Gastroesophageal sphincter (tissue), 4 donors: ENCODE measurements around the gene VPS26B. TPM values are rescaled to one million over a fixed set of nuclear protein-coding genes. Genes with fewer than 3 reads are reported as not detected.

ENCODE experiments used
- ATAC-seq: fragments of 150-250 bp; one replicate; pipeline ENCODE4 v1.9.1; 2016; ENCODE audit warnings: mild to moderate bottlenecking, moderate library complexity
- H3K27ac ChIP-seq, 4 donors: fragments of 200-600 bp; sonication (generic) in 3 of 4; 1 replicate in 3 of 4; 2 replicates in 1 of 4; pipeline ENCODE4 v1.5.1; 2016 to 2019
- H3K27me3 ChIP-seq: fragments of 200-600 bp; sonication (generic); one replicate; pipeline ENCODE4 v1.5.1; 2019
- H3K36me3 ChIP-seq, 2 donors: fragments of 200-600 bp; sonication (generic); one replicate each; pipeline ENCODE4 v1.5.1; 2019; ENCODE audit warnings: control low read depth in 1 of 2
- H3K4me1 ChIP-seq, 3 donors: fragments of 200-600 bp; sonication (generic); 1 replicate in 2 of 3; 2 replicates in 1 of 3; pipeline ENCODE4 v1.5.1; 2016 to 2019; ENCODE audit warnings: control low read depth in 2 of 3
- H3K4me3 ChIP-seq, 2 donors: fragments of 200-600 bp; sonication (generic); one replicate each; pipeline ENCODE4 v1.5.1; 2019; ENCODE audit warnings: mild to moderate bottlenecking in 1 of 2, moderate library complexity in 1 of 2
- H3K9me3 ChIP-seq, 3 donors: fragments of 200-600 bp; sonication (generic); one replicate each; pipeline ENCODE4 v1.5.1; 2017 to 2019; ENCODE audit warnings: control low read depth in 2 of 3
- EP300 ChIP-seq: sonication (generic); formaldehyde crosslinking; IDR thresholded peaks from one replicate; pipeline ENCODE4 v1.6.1; 2017; ENCODE audit warnings: antibody characterized with exemption, mild to moderate bottlenecking
- POLR2A ChIP-seq, 2 donors: fragments of 450-650 bp; IDR thresholded peaks; one replicate each; pipeline ENCODE4 v1.6.1; 2017; ENCODE audit warnings: antibody characterized with exemption in 2 of 2, mild to moderate bottlenecking in 2 of 2, moderate library complexity in 1 of 2
- POLR2AphosphoS5 ChIP-seq: sonication (generic); formaldehyde crosslinking; IDR thresholded peaks from one replicate; pipeline ENCODE4 v1.6.1; 2017; ENCODE audit warnings: antibody characterized with exemption
- WGBS, 2 donors: methylation state at CpG; one replicate each; pipeline ENCODE4 v1.1.5; 2018; ENCODE audit warnings: low coverage in 1 of 2; 5-methylcytosine and 5-hydroxymethylcytosine counted together
- total RNA-seq, 4 donors: library from RNA; depleted of rRNA; stranded (reverse); fragments of >200 nt; gene quantifications; one replicate each; pipeline ENCODE4 v1.1.0, GENCODE V29; 2016
- TF ChIP-seq, protein P1 (sequence below), 4 experiments: fragments of 200-600 bp in 2 of 4; fragments of 450-650 bp in 2 of 4; sonication (generic) in 1 of 4; IDR thresholded peaks; one replicate each; pipeline ENCODE4 v1.5.1; 2017 to 2019; ENCODE audit warnings: antibody characterized with exemption in 4 of 4, mild to moderate bottlenecking in 2 of 4, moderate library complexity in 2 of 4

The VPS26B gene
- total RNA-seq, 4 donors from 2014 or later, result 27.6 to 56.4 (median 45.0) TPM

DNA sequence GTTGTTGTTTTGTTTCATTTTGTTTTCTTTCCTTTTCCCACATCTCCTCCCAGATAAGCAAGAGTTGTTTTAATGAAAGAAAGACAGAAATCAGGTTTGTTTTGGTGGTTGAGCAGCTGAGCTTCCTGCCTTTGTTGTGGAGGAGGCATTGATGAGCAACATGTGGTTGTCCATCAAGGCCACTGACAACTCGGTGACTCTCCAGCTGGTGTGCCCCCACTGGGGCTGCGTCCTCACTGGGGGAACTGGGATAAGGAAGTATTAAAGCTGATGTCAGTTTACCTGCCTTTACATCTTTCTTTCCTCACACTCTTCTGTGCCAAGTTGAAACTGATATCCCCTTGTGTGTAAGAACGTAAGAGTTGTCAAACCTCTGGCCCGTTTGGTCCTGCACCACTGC is 5.9 kb downstream of the VPS26B start:
- no peak overlapping the region for H3K4me3 ChIP-seq
- H3K4me1 ChIP-seq, result peaks cover 0 to 47% (median 15%) of the 10 kb centered on the region in 3 donors
- TF ChIP-seq, protein P1, sequence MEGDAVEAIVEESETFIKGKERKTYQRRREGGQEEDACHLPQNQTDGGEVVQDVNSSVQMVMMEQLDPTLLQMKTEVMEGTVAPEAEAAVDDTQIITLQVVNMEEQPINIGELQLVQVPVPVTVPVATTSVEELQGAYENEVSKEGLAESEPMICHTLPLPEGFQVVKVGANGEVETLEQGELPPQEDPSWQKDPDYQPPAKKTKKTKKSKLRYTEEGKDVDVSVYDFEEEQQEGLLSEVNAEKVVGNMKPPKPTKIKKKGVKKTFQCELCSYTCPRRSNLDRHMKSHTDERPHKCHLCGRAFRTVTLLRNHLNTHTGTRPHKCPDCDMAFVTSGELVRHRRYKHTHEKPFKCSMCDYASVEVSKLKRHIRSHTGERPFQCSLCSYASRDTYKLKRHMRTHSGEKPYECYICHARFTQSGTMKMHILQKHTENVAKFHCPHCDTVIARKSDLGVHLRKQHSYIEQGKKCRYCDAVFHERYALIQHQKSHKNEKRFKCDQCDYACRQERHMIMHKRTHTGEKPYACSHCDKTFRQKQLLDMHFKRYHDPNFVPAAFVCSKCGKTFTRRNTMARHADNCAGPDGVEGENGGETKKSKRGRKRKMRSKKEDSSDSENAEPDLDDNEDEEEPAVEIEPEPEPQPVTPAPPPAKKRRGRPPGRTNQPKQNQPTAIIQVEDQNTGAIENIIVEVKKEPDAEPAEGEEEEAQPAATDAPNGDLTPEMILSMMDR (IDR thresholded peaks at IDR 0.05), result no peak
- TF ChIP-seq POLR2A (IDR thresholded peaks at IDR 0.05) (no peak), POLR2AphosphoS5 (no peak)
- peaks cover 0 to 21% of the 10 kb centered on the region in 2 donors for H3K36me3 ChIP-seq
- H3K27ac ChIP-seq, result no peak overlapping the region
- H3K27me3 ChIP-seq, result no peaks in the 10 kb centered on the region
- H3K9me3 ChIP-seq, result no peaks in the 10 kb centered on the region
- no peak for ATAC-seq
- WGBS, 2 donors, result 59 to 86% methylated on average over 2 to 4 of the region's 4 CpGs

DNA sequence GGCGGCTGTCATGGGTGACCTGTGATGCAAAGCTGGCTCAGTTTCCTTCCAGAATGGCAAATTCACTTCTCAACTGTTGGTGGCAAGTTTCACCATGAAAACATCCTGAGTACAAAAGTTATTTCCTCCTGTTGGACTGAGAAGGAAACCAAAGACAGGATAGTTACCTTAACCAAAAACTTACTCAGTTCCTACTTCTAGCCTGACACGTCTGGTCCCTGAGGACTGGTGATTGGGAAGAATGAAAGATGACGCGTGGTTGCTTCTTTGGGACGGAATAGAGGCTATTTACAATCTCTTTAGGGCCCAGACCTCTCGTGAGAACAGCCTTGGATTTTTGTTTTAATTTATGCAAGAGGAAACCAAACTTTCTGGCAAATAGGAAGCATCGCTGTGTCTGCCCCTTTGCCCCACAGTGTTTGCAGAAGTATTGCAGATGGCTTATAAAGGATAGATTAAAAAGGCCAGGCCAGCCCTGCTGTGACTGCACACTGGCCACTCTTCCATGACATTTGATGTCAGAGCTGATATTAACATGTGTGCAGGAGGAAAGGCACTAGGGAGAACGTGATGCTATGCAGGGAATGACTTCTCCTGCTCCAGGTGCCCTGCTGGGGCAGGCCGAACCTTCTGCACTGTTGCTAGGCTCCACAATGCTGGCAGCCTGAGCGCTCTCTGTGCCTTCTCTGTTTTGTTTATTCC is 7.6 kb downstream of the VPS26B start:
- Histone ChIP-seq H3K4me1 (peaks cover 0 to 30% (median under 1%) of the 10 kb centered on the region in 3 donors), H3K27me3 (no peaks in the 10 kb centered on the region), H3K4me3 (no peak overlapping the region), H3K27ac (no peak overlapping the region), H3K9me3 (no peaks in the 10 kb centered on the region), H3K36me3 (peaks cover 0 to 37% of the 10 kb centered on the region in 2 donors)
- ATAC-seq, result no peak
- no peak for TF ChIP-seq POLR2AphosphoS5
- TF ChIP-seq, protein P1 (IDR thresholded peaks at IDR 0.05), result no peak
- TF ChIP-seq EP300, result no peak
- TF ChIP-seq POLR2A (IDR thresholded peaks at IDR 0.05), result no peak
- 58 to 69% methylated on average over 5 to 9 of the region's 10 CpGs for WGBS, 2 donors

DNA sequence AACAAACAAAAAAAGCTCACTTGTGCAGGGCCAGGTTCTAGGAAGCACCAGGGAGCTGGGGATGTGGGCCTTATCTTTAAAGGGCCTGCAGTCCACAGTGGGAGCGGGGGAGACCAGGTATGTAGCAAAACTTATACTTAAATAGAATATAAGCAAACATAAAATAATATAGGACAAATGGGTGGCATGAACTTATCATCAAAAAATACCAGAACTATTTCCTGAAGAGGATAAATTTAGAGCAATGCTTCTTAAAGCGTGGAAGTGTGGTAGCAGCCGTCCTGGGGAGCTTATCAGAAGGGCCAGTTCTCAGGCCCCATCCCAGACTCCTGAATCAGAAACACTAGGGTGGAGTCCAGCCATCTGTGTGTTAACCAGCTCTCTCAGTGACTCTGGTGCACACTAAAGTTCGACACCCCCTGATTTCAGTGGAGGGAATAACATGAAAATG is 9.3 kb downstream of the VPS26B start:
- H3K4me3 ChIP-seq, result no peak overlapping the region
- H3K27ac ChIP-seq, result no peak overlapping the region
- peaks cover 0 to 49% of the 10 kb centered on the region in 2 donors for H3K36me3 ChIP-seq
- ATAC-seq, result no peak
- H3K27me3 ChIP-seq, result no peaks in the 10 kb centered on the region
- H3K9me3 ChIP-seq, result no peaks in the 10 kb centered on the region
- no peak for TF ChIP-seq POLR2AphosphoS5
- no peak for TF ChIP-seq POLR2A (IDR thresholded peaks at IDR 0.05)
- WGBS, 2 donors, result 92 to 93% methylated on average over 4 of the region's 4 CpGs
- H3K4me1 ChIP-seq, result peaks cover 0 to 18% (median 0%) of the 10 kb centered on the region in 3 donors

DNA sequence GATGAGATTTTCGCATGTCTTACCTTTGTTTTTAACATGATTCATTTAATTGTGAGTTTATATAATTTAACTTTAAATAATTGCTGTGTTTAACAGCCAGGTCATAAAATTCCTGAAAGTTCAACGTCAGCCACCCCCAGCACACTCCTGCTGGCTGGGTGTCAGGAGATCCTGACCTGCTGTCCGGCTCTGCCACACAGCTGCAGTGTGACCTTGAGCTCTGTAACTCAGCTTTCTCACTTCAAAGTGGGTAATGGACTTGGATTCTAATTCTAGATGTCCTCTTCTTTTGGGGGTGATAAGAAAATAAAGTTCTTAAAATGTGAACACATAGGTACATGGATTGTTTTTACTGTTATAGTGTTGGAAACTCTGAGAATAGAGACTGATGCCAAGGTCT is 10.9 kb downstream of the VPS26B start:
- no peak overlapping the region for H3K27ac ChIP-seq
- peaks cover 0 to 65% of the 10 kb centered on the region in 2 donors for H3K36me3 ChIP-seq
- no peak overlapping the region for H3K4me3 ChIP-seq
- H3K9me3 ChIP-seq, result no peaks in the 10 kb centered on the region
- no peak for TF ChIP-seq POLR2A (IDR thresholded peaks at IDR 0.05)
- no peak for TF ChIP-seq EP300
- TF ChIP-seq POLR2AphosphoS5, result no peak
- TF ChIP-seq, protein P1 (IDR thresholded peaks at IDR 0.05), result no peak
- 79 to 93% methylated on average over 3 of the region's 3 CpGs for WGBS, 2 donors
- ATAC-seq, result no peak
- H3K4me1 ChIP-seq, result peaks cover 0 to 11% (median 0%) of the 10 kb centered on the region in 3 donors
- no peaks in the 10 kb centered on the region for H3K27me3 ChIP-seq

DNA sequence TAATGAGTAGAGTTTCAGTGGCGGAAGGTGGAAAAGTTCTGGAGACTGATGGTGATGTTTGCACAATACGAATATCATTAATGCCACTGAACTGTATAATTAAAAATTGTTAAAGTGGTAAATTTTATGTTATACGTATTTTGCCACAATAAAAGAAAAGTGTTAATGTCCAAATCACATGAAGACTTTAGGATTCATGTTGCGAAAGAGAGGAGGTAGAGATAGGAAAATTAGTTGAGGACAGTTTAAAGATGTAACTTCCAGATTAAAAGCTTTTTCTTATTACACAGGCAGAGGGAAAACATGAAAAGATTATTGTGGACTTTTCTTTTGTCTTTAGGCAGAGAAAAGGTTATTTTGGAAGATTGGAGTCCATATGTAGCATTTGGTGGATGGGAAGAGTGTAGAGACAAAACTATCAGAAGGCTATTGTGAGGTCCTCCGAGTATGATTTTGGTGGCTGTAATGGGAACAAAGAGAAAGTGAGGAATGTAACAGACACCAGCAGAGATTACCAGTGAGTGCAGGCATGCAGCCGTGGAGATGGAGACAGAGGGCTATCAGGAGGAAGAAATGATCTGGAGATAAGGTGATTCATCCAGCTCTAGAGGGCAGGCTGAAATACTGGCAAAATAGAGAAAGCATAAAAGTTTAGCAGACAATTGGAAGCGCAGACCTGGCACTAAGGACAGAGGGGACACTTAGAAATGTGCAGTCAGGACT is 12.5 kb downstream of the VPS26B start:
- no peaks in the 10 kb centered on the region for H3K9me3 ChIP-seq
- WGBS, 2 donors, result 82 to 85% methylated on average over 7 of the region's 7 CpGs
- no peaks in the 10 kb centered on the region for H3K4me1 ChIP-seq
- H3K27me3 ChIP-seq, result no peaks in the 10 kb centered on the region
- ATAC-seq, result no peak
- H3K4me3 ChIP-seq, result no peak overlapping the region
- peaks cover 0 to 81% of the 10 kb centered on the region in 2 donors for H3K36me3 ChIP-seq
- TF ChIP-seq, protein P1 (IDR thresholded peaks at IDR 0.05), result no peak
- TF ChIP-seq POLR2A (IDR thresholded peaks at IDR 0.05) (no peak), POLR2AphosphoS5 (no peak), EP300 (no peak)
- H3K27ac ChIP-seq, result no peak overlapping the region
